Measurements from ENCODE around the gene IDH2.
"Not testable (repeated sequence)": the region's sequence is repeated elsewhere in the genome, so short reads cannot be mapped to it uniquely, and the experiment has no call there.

IDH2 gene

GRCh38 chr15:90083954-90084607 is 18.2 kb downstream of the IDH2 start:
- no peak for DNase-seq

DNA sequence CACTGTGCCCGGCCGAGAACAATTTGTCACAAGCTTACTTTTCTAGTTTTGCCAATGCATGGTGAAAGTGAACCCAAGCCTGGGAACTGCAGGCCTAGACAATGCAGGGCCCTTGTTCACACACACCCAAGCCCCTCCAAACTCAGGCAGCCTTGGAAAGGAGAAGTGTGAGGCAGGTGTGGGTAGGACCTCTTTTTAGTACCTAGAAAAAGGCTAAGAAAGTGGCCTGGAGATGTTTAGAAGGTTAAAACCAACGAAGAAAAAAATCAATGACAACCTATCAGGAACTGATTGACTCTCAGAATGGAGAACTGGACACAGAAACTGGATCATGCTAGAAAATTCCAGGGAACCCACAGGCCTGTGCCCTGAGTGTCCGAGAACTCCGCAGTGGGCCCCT is 18.8 kb downstream of the IDH2 start:
- DNase-seq = no peak

- no peak for DNase-seq
These were observed 20.0 kb downstream of the IDH2 start for GRCh38 chr15:90082140-90082715.

DNA sequence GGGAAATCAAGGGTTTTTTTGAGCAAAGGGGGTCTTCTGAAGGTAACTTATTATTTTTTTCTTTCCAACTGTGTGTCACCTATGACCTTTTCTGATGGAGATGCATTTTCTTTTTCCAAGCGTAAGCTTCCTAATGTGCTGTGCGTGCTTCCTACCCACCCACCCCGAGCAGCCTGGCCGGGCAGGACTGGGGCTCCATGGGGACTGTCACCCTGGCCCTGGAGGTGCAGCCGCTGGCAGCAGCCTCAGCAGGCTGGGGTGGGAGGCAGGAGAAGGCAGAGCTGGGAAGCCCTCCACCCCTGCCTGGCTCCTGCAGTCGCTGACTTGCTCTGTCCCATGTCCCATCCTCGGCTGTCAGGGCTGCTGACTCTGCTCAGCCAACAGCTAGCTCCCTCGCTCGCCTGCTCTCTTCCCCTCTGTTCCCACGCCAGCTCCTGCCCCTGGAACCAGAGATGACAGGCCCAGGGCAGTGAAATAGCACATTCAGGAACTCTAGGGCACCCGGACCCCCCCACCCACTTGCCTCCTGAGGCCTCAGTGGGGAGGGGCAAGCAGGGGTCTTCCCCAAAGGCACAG is 21.4 kb downstream of the IDH2 start:
- no peak for DNase-seq

DNA sequence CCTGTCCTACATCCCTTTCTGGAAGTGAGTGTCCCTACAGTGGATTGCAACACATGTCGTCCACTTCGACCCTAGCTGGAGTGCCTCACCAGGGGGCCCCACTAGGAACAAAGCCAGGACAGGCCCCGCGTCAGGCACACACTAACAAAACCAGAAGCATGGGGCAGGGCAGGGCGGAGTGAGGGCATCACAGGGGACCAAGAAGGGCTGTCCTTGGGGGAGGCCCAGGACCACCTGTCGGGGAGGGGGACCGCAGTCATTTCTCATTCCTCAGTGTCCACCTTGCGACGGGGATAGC is 21.9 kb downstream of the IDH2 start:
- DNase-seq = no peak

- DNase-seq = no peak
These were observed 22.4 kb downstream of the IDH2 start for GRCh38 chr15:90079619-90080457.

GRCh38 chr15:90078965-90079364 is 23.3 kb downstream of the IDH2 start:
- no peak for DNase-seq

- no peak for DNase-seq
These were observed 25.6 kb downstream of the IDH2 start for GRCh38 chr15:90076716-90077115.

GRCh38 chr15:90075420-90076289 is 26.6 kb downstream of the IDH2 start:
- DNase-seq = no peak

GRCh38 chr15:90074916-90075315 is 27.4 kb downstream of the IDH2 start:
- no peak for DNase-seq

DNA sequence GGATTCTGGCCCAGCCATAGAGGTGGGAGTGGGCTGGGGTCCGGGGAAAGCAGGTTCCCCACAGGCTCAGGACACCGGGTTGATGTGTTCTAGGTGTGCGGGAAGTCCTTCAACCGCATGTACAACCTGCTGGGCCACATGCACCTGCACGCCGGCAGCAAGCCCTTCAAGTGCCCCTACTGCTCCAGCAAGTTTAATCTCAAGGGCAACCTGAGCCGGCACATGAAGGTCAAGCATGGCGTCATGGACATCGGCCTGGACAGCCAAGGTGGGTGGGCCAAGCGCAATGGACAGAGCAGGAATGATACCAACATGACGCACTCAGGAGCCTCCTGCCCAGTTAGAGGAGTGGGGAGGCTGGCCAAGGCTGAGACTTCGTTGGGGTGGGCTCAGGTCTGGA is 28.2 kb downstream of the IDH2 start:
- no peak for DNase-seq

DNA sequence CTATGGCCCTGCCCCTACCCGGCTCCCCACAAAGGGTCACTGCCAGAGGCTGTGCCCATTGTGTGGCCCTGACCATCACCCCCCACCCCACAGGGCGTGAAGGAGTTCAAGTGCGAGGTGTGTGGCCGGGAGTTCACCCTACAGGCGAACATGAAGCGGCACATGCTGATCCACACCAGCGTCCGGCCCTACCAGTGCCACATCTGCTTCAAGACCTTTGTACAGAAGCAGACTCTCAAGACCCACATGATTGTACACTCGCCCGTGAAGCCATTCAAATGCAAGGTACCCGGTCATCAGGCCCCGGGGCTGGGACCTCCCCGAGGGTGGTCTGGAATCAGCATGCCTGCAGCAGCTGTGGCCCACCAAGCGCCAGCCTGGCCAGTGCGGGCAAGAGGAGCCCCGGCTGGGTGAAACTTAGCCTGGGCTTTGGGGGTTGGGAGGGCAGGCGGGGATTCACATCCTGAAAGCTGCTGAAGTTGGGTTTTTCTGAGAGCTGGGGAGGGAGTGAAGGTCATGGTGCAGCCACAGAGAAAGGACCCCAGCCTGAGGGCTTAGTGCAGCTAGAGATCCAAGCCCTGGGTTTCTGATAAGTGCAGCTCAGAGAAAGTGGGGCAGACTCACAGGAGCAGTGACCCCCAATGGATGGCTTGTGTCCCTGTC is 29.2 kb downstream of the IDH2 start:
- no peak for DNase-seq

- no peak for DNase-seq
These were observed 31.0 kb downstream of the IDH2 start for GRCh38 chr15:90071220-90071807.

GRCh38 chr15:90070623-90071022 is 31.6 kb downstream of the IDH2 start:
- DNase-seq = not testable (repeated sequence)

GRCh38 chr15:90067953-90068606 is 34.2 kb downstream of the IDH2 start:
- no peak for DNase-seq

- no peak for DNase-seq
These were observed 34.9 kb downstream of the IDH2 start for GRCh38 chr15:90067181-90067952.

DNA sequence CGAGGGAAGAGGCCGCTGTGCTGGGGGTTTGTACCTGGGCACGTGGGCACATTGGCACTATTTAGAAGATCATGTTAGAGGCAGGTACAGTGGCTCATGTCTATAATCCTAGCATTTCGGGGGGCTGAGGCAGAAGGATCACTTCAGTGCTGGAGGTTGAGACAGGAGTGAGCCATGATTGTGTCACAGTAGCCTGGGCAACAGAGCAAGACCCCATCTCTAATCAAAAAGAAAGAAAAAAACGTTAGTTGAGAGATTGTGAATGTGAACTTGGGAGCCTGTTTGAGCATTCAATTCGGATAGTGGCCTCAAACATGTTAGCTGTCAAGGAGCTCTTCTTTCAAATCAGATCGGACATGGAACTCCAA is 36.6 kb downstream of the IDH2 start:
- DNase-seq = no peak

- DNase-seq = no peak
These were observed 37.2 kb downstream of the IDH2 start for GRCh38 chr15:90064911-90065681.

- DNase-seq = no peak
These were observed 38.5 kb downstream of the IDH2 start for GRCh38 chr15:90063770-90064247.
